SK-N-SH treated with all-trans-retinoic acid at 6 μM for 48 hours (cell line): Measurements from ENCODE around the gene CNTNAP2.

ENCODE experiments used
- ATAC-seq: fragments of 200-7000 bp; cut with Tn5 transposase; 3 replicates; pipeline ENCODE4 v1.9.1; 2020; ENCODE audit warnings: mild to moderate bottlenecking, moderate library complexity
- BACH2 ChIP-seq: fragments of 250-450 bp; sonication (Bioruptor Pico); IDR thresholded peaks from 2 replicates; pipeline ENCODE4 v1.9.0; 2021; ENCODE audit warnings: mild to moderate bottlenecking, borderline replicate concordance
- CREB5 ChIP-seq: fragments of 250-450 bp; sonication (Bioruptor Pico); IDR thresholded peaks from 2 replicates; pipeline ENCODE4 v1.5.1; 2020; ENCODE audit warnings: low read depth, mild to moderate bottlenecking, moderate library complexity
- CSRNP3 ChIP-seq: fragments of 250-450 bp; sonication (Bioruptor Pico); IDR thresholded peaks from 2 replicates; pipeline ENCODE4 v1.5.1; 2021; ENCODE audit warnings: mild to moderate bottlenecking, moderate library complexity
- ESRRG ChIP-seq: fragments of 250-450 bp; sonication (Bioruptor Pico); IDR thresholded peaks from 2 replicates; pipeline ENCODE4 v1.6.1; 2021; ENCODE audit warnings: mild to moderate bottlenecking
- GLIS3 ChIP-seq: fragments of 250-450 bp; sonication (Bioruptor Pico); IDR thresholded peaks from 2 replicates; pipeline ENCODE4 v1.5.0; 2020; ENCODE audit warnings: mild to moderate bottlenecking, moderate library complexity
- ISL1 ChIP-seq: fragments of 250-450 bp; sonication (Bioruptor Pico); IDR thresholded peaks from 2 replicates; pipeline ENCODE4 v2.1.2; 2022; ENCODE audit warnings: mild to moderate bottlenecking, moderate library complexity
- OSR1 ChIP-seq: fragments of 250-450 bp; sonication (Bioruptor Pico); IDR thresholded peaks from 2 replicates; pipeline ENCODE4 v1.8.0; 2022; ENCODE audit warnings: moderate library complexity, mild to moderate bottlenecking, inconsistent platforms
- PATZ1 ChIP-seq: fragments of 250-450 bp; sonication (Bioruptor Pico); IDR thresholded peaks from 2 replicates; pipeline ENCODE4 v1.8.0; 2020; ENCODE audit warnings: mild to moderate bottlenecking, moderate library complexity, borderline replicate concordance
- POU6F1 ChIP-seq: fragments of 250-450 bp; sonication (Bioruptor Pico); IDR thresholded peaks from 2 replicates; pipeline ENCODE4 v1.8.0; 2021; ENCODE audit warnings: low read depth, mild to moderate bottlenecking, moderate library complexity, borderline replicate concordance
- PPARA ChIP-seq: fragments of 250-450 bp; sonication (Bioruptor Pico); IDR thresholded peaks from 2 replicates; pipeline ENCODE4 v1.5.0; 2020; ENCODE audit warnings: mild to moderate bottlenecking, borderline replicate concordance
- RARB ChIP-seq: fragments of 250-450 bp; sonication (Bioruptor Pico); IDR thresholded peaks from 2 replicates; pipeline ENCODE4 v1.8.0; 2021; ENCODE audit warnings: mild to moderate bottlenecking, moderate library complexity
- TCF4 ChIP-seq: fragments of 250-450 bp; sonication (Bioruptor Pico); IDR thresholded peaks from 2 replicates; pipeline ENCODE4 v1.8.0; 2021; ENCODE audit warnings: mild to moderate bottlenecking, moderate library complexity, borderline replicate concordance
- TOX ChIP-seq: fragments of 250-450 bp; sonication (Bioruptor Pico); IDR thresholded peaks from 2 replicates; pipeline ENCODE4 v1.8.0; 2021; ENCODE audit warnings: mild to moderate bottlenecking, moderate library complexity, borderline replicate concordance
- TSHZ2 ChIP-seq: fragments of 250-450 bp; sonication (Bioruptor Pico); IDR thresholded peaks from 2 replicates; pipeline ENCODE4 v1.5.0; 2020; ENCODE audit warnings: mild to moderate bottlenecking, moderate library complexity
- ZC3H10 ChIP-seq: fragments of 250-450 bp; sonication (Bioruptor Pico); IDR thresholded peaks from 2 replicates; pipeline ENCODE4 v1.5.1; 2021; ENCODE audit warnings: mild to moderate bottlenecking, moderate library complexity
- ZFP3 ChIP-seq: fragments of 250-450 bp; sonication (Bioruptor Pico); IDR thresholded peaks from 2 replicates; pipeline ENCODE4 v1.5.0; 2020; ENCODE audit warnings: mild to moderate bottlenecking, moderate library complexity
- ZFP30 ChIP-seq: fragments of 450-650 bp; formaldehyde crosslinking; IDR thresholded peaks from 2 replicates; pipeline ENCODE4 v1.5.0; 2022; ENCODE audit warnings: mild to moderate bottlenecking, moderate library complexity
- ZNF565 ChIP-seq: fragments of 450-650 bp; formaldehyde crosslinking; conservative IDR thresholded peaks from 2 replicates; pipeline ENCODE4 v1.5.0; 2020; ENCODE audit warnings: low read depth, mild to moderate bottlenecking, moderate library complexity
- ZNF70 ChIP-seq: fragments of 450-650 bp; formaldehyde crosslinking; IDR thresholded peaks from 2 replicates; pipeline ENCODE4 v1.5.0; 2020; ENCODE audit warnings: mild to moderate bottlenecking, moderate library complexity
- ZNF8 ChIP-seq: fragments of 450-650 bp; formaldehyde crosslinking; IDR thresholded peaks from 2 replicates; pipeline ENCODE4 v1.5.0; 2020; ENCODE audit warnings: mild to moderate bottlenecking, moderate library complexity

Gene CNTNAP2

GRCh38 chr7:146116521-146117222, at the start of gene CNTNAP2:
CNTNAP2 (plus strand) TSS chr7:146116801; CDS start chr7:146116877, 76 bp downstream.
- peak; percentile 71 for ATAC-seq
- TF ChIP-seq ZNF70 (CRISPR knock-in tag) (no peak), ISL1 (CRISPR knock-in tag) (no peak), GLIS3 (CRISPR knock-in tag) (no peak; the same call in 1 of the 2 replicates), TCF4 (CRISPR knock-in tag) (peak; percentile 20; the same call in 1 of the 2 replicates), ZC3H10 (CRISPR knock-in tag) (no peak), ESRRG (CRISPR knock-in tag) (no peak), PATZ1 (CRISPR knock-in tag) (no peak), ZNF565 (CRISPR knock-in tag) (no peak), TOX (no peak)

GRCh38 chr7:146067880-146068279, 48.7 kb upstream of the CNTNAP2 start:
- no peak for TF ChIP-seq CREB5
- TF ChIP-seq, all 23 proteins: peak for 0
- no peak for ATAC-seq

GRCh38 chr7:146074195-146074765, 42.3 kb upstream of the CNTNAP2 start:
- TF ChIP-seq GLIS3 (CRISPR knock-in tag) (no peak), TOX (no peak), CREB5 (no peak), PPARA (CRISPR knock-in tag) (no peak), CSRNP3 (CRISPR knock-in tag) (no peak), ZNF70 (CRISPR knock-in tag) (no peak), BACH2 (CRISPR knock-in tag) (no peak), POU6F1 (CRISPR knock-in tag) (no peak), TSHZ2 (CRISPR knock-in tag) (no peak), ZFP3 (no peak), ZNF8 (CRISPR knock-in tag) (no peak), ESRRG (CRISPR knock-in tag) (no peak), PATZ1 (CRISPR knock-in tag) (no peak), OSR1 (CRISPR knock-in tag) (no peak), RARB (CRISPR knock-in tag) (no peak), ZFP30 (CRISPR knock-in tag) (no peak)
- ATAC-seq = no peak
